GM21526 (cell line): Measurements from ENCODE around the gene TMEM236.

ENCODE experiments used
- ATAC-seq: cut with Tn5 transposase; IDR thresholded peaks from one replicate; pipeline ENCODE4 v1.9.1; 2021; ENCODE audit warnings: moderate library complexity; ENCODE audit not compliant: unreplicated experiment, low FRiP score

The TMEM236 gene

GRCh38 chr10:17783751-17784150 lies 31.8 kb downstream of the TMEM236 start:
- ATAC-seq = no peak

DNA sequence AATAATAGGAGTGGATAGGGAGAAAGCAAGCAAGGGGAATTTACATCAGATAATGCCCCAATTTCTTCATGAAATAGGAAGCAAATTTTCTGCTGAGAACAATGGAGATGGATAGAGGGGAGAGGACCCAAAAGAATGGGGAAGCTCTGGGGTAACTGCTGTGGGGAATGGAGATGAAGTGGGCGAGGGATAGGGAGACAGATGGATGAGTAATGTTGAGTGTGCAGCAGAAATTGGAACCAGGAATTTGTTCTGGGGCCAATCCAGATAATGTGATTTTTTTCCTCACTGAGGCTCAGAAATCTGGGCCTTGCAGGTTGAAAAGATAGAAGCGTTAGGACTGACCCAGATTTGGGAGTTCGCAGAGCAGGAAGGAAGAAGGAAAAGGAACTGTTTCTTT lies 32.7 kb downstream of the TMEM236 start:
- ATAC-seq = no peak

- no peak for ATAC-seq
Observed at GRCh38 chr10:17785276-17785930, 33.4 kb downstream of the TMEM236 start.

- ATAC-seq = no peak
Observed at GRCh38 chr10:17787087-17787961, 35.3 kb downstream of the TMEM236 start.

DNA sequence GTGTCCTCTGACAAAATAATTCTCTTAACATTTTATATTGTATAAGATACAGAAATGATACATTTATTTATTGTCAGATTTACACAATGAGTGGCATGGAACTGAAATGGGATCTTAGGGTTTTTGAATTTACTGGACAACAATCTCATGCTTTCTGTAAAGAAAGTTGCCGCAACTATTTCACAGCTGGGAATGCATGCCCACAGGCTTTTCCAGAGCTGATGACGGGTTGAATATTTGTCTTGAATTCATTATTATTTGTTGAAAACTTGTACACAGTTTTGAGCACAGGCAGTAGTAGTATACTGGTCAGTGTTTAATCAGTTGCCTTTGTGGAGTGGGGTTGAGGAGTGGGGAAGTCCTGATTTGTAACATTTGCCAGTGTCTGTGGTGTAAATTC lies 36.6 kb downstream of the TMEM236 start:
- ATAC-seq = no peak

GRCh38 chr10:17789396-17789795 lies 37.4 kb downstream of the TMEM236 start:
- ATAC-seq = no peak

DNA sequence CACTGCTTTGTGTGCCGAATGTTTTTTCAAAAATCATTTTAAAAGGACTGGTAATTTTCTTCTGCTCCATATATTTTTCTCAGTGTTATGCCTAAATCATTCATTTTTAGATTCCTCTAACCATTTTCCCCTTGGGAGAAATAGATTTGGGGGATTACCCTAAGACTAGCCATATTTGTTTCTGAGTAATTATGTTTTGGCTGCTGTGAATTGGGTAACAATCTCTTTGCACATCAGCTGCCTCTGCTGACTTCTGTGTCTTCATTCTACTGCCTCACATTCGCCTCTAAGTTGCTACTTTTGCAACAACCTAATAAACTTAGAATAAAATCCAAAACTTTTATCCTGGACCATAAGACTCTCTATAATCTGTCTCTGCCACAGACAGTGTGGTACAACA lies 38.6 kb downstream of the TMEM236 start:
- ATAC-seq = no peak

DNA sequence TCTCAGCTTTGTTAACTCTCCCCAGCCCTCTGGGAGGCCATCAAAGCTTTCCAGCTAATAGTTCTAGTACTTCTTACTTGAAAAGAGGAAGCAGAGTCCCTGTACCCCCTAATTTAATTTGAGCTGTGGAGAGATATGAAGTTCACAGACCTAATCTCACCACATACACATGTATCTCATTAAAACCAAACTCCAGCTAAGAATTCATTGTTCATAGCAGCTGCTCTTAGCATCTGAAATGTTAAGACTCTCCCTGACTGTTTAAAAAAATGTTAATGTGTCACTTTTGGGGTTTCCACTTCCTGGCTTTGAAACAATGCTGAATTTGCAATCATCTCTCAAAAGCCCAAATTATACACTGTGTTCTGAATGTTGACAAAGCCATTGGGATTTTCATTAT lies 41.0 kb downstream of the TMEM236 start:
- no peak for ATAC-seq

DNA sequence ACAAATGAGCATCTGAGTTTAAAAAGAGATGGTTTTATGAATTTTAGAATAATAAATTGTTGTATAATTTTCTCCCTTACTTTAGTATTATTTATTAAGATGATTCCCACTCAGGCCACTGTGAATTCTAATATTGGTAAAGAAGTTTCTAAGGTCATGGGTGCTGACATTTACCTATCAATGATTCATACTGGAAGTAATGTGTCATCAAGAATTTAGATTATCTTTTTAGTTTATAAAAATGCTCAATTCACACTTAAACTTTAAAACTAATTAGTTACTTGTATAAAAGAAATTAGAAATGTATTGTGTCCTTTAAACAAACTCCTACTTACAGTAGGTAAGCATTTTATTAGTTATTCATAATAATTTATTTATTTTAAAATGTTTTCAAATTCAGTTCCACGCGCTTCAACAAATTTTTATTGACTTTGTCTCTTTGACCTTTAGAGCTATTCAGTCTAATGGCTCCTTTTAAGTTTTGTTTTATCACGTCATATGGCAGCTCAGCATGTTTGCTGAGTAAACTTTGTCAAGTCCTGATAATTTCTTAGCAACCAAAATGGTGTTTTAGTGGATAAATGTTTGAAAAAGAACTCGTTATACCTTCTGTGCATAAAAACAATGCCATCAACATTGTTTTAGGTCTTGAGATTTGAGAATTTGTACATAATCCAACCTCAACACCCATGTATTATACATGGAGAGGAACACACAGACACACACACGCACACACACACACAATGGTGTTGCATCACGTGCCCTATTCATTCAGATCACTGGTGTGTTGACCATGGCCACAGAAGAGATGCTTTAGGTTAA lies 42.0 kb downstream of the TMEM236 start:
- no peak for ATAC-seq

DNA sequence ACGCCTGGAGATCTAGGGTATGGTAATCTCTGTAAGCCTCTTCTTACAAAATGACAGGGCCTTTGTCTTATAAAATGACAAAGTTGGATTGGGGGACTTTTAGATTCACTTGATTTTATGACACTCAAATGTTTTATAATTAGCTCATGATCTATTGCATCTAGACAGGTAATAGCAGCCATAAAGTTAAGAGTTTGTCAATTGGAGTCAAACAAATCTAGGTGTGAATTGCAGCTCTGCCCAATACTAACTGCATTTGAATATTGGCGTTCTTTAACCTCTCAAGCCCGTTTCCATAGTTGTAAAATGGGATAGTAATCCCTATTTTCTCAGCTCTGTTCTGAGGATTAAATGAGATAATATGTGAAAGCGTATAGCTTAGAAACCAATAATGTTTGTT lies 43.1 kb downstream of the TMEM236 start:
- no peak for ATAC-seq

- no peak for ATAC-seq
Observed at GRCh38 chr10:17795813-17796594, 44.0 kb downstream of the TMEM236 start.

GRCh38 chr10:17801507-17801906 lies 49.5 kb downstream of the TMEM236 start:
- no peak for ATAC-seq

- ATAC-seq = no peak
Observed at GRCh38 chr10:17802350-17802749, 50.3 kb downstream of the TMEM236 start.

GRCh38 chr10:17802976-17803375 lies 51.0 kb downstream of the TMEM236 start:
- ATAC-seq = no peak

- no peak for ATAC-seq
Observed at GRCh38 chr10:17805330-17805729, 53.3 kb downstream of the TMEM236 start.

- ATAC-seq = no peak
Observed at GRCh38 chr10:17805921-17806577, 54.0 kb downstream of the TMEM236 start.

DNA sequence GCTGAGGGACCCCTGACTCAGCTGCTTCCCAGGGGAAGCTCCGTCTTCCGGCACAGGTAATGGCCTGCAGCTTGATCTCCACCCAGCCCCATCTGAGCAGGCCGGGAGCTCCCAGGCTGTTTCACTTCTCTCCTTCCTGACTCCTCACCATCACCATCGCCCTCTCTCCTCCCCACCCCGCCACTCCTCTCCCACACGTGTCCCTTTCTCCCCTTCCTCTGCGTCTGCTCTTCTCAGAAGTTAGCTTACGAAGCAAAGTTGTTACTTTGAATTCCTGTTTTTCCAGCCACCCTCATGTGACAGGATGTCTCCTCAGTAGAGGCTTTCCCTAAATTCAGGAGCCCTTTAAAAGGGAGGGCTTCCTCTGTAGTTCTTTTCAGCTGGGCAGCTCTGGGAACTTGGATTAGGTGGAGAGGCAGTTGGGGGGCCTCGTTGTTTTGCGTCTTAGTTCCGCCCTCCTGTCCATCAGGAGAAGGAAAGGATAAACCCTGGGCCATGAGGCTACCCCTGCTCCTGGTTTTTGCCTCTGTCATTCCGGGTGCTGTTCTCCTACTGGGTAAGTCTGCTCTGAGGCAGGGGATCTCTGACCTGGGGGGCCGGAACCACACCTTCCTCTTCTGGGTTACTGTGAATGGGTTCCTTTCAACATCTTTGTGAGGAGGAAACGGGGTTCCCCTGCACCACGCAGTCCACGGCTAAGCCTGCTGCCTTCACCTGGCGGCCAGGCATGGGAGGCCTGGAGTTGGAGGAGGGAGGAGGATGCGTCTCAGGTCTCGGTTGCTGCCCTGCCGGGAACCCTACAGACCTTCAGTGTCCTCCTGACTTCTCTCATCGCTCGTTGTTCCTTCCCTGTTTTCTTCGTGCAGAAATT lies 57.2 kb downstream of the TMEM236 start, which contains the start of gene MRC1:
MRC1 (plus strand) TSS at position 378 of the 871 bp plus-strand sequence; CDS start at position 496, 118 bp downstream.
- ATAC-seq = no peak

- ATAC-seq = no peak
Observed at GRCh38 chr10:17811146-17811865, 59.3 kb downstream of the TMEM236 start.
